Measurements from ENCODE around the gene MTHFR.
A peak's percentile ranks its signal among the peaks of the same experiment; 100 is the strongest.

GRCh38 chr1:11749203-11749689 is 56.5 kb downstream of the MTHFR start:
- TF ChIP-seq CTCF (conservative IDR thresholded peaks at IDR 0.05; ENCODE audit: low read depth, low read length): peak; percentile 20; the same call in 1 of the 2 replicates
- no peak for TF ChIP-seq SMC3 (IDR thresholded peaks at IDR 0.05; ENCODE audit: low read depth, low read length)
- no peak for TF ChIP-seq NFE2L2 (IDR thresholded peaks at IDR 0.05; ENCODE audit: low read depth, low read length)
- no peak for TF ChIP-seq MAFK (IDR thresholded peaks at IDR 0.05; ENCODE audit: low read depth, low read length)
- TF ChIP-seq MAZ (IDR thresholded peaks at IDR 0.05; ENCODE audit: borderline replicate concordance, low read depth, low read length): no peak
- no peak for TF ChIP-seq RCOR1 (IDR thresholded peaks at IDR 0.05; ENCODE audit: insufficient replicate concordance, low read length)
- no peak for TF ChIP-seq BHLHE40 (IDR thresholded peaks at IDR 0.05; ENCODE audit: low read depth, low read length)
- no peak for TF ChIP-seq POLR2A (IDR thresholded peaks at IDR 0.05; ENCODE audit: low read depth, low read length)
- TF ChIP-seq CEBPB (IDR thresholded peaks at IDR 0.05; ENCODE audit: low read depth, low read length): no peak
- no peak for TF ChIP-seq USF2 (IDR thresholded peaks at IDR 0.05; ENCODE audit: low read depth, low read length)
- no peak for TF ChIP-seq CHD1 (IDR thresholded peaks at IDR 0.05; ENCODE audit: low read depth, low read length)
- no peak for TF ChIP-seq RAD21 (IDR thresholded peaks at IDR 0.05; ENCODE audit: low read length)
- TF ChIP-seq MXI1 (IDR thresholded peaks at IDR 0.05; ENCODE audit: borderline replicate concordance, low read depth, low read length): no peak
- no peak for TF ChIP-seq ELK1 (IDR thresholded peaks at IDR 0.05; ENCODE audit: borderline replicate concordance, low read depth, low read length)
